Muscle of arm (tissue), 14 donors: ENCODE data around the gene NME7. TPM values are rescaled to one million over a fixed set of nuclear protein-coding genes. Genes with fewer than 3 reads are reported as not detected.
"Not testable (repeated sequence)": the region's sequence is repeated elsewhere in the genome, so short reads cannot be mapped to it uniquely, and the experiment has no call there.

ENCODE experiments used
- DNase-seq: peaks from one replicate; pipeline ENCODE4 v3.0.0-alpha.2; 2013
- long read RNA-seq, 11 donors: transcript quantifications; one replicate each; lab custom pipeline, GENCODE V29; 2026
- polyA plus RNA-seq, 12 donors: library from polyadenylated mRNA; unstranded; fragments of 120-200 nt; gene quantifications; one replicate each; pipeline ENCODE4 v1.2.1, GENCODE V29; 2013; ENCODE audit not compliant: insufficient read length in 12 of 12

Gene NME7, protein sequence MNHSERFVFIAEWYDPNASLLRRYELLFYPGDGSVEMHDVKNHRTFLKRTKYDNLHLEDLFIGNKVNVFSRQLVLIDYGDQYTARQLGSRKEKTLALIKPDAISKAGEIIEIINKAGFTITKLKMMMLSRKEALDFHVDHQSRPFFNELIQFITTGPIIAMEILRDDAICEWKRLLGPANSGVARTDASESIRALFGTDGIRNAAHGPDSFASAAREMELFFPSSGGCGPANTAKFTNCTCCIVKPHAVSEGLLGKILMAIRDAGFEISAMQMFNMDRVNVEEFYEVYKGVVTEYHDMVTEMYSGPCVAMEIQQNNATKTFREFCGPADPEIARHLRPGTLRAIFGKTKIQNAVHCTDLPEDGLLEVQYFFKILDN
- polyA plus RNA-seq, result 10 to 100 TPM in 10 of 12 donors, not detected in 2; 15.1 to 28.1 (median 21.9) TPM
- long read RNA-seq, donor 1, full-length matches to known transcripts, result 9 of 420 reads
- long read RNA-seq, donor 1, partial matches to known transcripts, result 411 of 420 reads
- long read RNA-seq, donor 1, other reads (novel, unspliced or antisense), result 0 of 420 reads
- long read RNA-seq, donor 2, transcript NME7-201 (12 exons, 1,642 nt), result major isoform, 6 of 6 reads
- long read RNA-seq, donor 2, partial matches to known transcripts, result 0 of 6 reads
- long read RNA-seq, donor 2, other reads (novel, unspliced or antisense), result 0 of 6 reads
- long read RNA-seq, donor 3, partial matches to known transcripts, result 15 of 17 reads
- long read RNA-seq, donor 3, other reads (novel, unspliced or antisense), result 0 of 17 reads
- long read RNA-seq, donor 4, partial matches to known transcripts, result 0 of 2 reads
- long read RNA-seq, donor 4, other reads (novel, unspliced or antisense), result 0 of 2 reads
- long read RNA-seq, donor 5, transcript NME7-201 (12 exons, 1,642 nt), result major isoform, 6 of 47 reads
- long read RNA-seq, donor 5, partial matches to known transcripts, result 7 of 47 reads
- long read RNA-seq, donor 5, other reads (novel, unspliced or antisense), result 33 of 47 reads
- long read RNA-seq, donor 6, partial matches to known transcripts, result 16 of 19 reads
- long read RNA-seq, donor 6, other reads (novel, unspliced or antisense), result 0 of 19 reads
- long read RNA-seq, donor 7, partial matches to known transcripts, result 0 of 2 reads
- long read RNA-seq, donor 7, other reads (novel, unspliced or antisense), result 0 of 2 reads
- long read RNA-seq, donor 8, transcript NME7-201 (12 exons, 1,642 nt), result major isoform, 7 of 47 reads
- long read RNA-seq, donor 8, partial matches to known transcripts, result 38 of 47 reads
- long read RNA-seq, donor 8, other reads (novel, unspliced or antisense), result 0 of 47 reads
- long read RNA-seq, donor 9, partial matches to known transcripts, result 0 of 3 reads
- long read RNA-seq, donor 9, other reads (novel, unspliced or antisense), result 0 of 3 reads
- long read RNA-seq, donor 10, transcript NME7-201 (12 exons, 1,642 nt), result major isoform, 9 of 9 reads
- long read RNA-seq, donor 10, partial matches to known transcripts, result 0 of 9 reads
- long read RNA-seq, donor 10, other reads (novel, unspliced or antisense), result 0 of 9 reads
- long read RNA-seq, donor 11, partial matches to known transcripts, result 6 of 10 reads
- long read RNA-seq, donor 11, other reads (novel, unspliced or antisense), result 0 of 10 reads

DNA sequence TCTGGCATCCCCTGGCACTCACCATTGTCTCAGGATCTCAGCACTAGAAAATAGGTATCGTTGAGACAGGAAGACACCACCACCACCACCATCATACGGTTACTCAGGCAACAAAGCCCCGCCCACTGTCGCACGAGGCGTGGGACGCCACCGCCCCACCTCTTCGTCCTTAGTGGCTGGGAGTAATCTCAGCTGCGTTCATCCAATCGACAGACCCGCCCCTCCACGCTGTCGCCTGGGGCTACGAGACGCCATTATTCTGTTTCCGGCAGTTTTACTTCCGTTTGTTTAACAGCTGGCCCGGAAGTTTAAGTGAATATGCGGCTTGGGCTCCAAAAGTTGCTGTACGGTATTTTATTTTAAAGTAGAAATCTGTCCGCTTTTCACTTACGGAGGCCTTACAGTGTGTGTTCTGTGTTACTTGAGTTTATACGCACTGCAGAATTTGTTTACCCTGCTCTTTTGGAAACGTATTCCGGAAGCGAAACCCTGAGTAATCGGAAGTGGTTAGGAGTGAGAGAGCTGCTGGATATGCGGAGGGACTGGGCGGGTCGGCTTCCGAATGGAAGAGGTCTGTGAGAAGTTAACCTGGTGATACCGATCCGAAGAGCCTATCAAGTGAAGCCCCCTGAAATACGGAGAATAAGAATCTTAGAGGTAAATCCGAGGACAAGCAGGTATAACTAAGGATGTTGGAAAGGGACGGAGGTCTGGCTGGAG lies at the start of gene NME7, which contains the start of gene BLZF1:
NME7 (minus strand) TSS at position 112 of the 720 bp plus-strand sequence; CDS start at position 25, 87 bp downstream.
BLZF1 (plus strand) TSS at position 510 of the 720 bp plus-strand sequence. CDS start 1,328 bp downstream, outside the sequence.
- peak; percentile 97 for DNase-seq

DNA sequence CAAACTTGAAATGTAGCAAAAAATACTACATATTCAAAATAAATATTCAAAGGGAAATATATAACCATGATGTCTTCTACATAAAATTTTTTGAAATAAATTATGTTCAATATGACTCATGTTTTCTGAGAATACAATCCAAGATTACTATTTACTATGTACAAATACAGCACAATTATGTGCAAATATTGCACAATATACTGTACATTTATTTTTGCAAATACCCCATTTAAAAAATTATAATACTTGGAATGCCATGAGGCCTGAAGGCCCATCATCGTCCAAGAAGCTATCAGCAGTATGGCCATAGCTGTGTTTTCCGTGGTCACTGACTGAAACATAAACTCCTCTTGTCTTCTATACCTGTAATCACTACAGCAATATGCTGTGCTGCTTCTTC lies 47.4 kb upstream of the NME7 start:
- DNase-seq, result no peak

DNA sequence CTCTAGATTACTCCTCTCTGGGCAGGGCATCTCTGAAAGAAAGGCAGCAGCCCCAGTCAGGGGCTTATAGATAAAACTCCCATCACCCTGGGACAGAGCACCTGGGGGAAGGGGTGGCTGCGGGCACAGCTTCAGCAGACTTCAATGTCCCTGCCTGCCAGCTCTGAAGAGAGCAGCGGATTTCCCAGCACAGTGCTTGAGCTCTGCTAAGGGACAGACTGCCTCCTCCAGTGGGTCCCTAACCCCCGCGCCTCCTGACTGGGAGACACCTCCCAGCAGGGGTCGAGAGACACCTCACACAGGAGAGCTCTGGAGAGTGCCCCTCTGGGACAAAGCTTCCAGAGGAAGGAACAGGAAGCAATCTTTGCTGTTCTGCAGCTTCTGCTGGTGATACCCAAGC lies 40.7 kb upstream of the NME7 start:
- DNase-seq, result not testable (repeated sequence)

DNA sequence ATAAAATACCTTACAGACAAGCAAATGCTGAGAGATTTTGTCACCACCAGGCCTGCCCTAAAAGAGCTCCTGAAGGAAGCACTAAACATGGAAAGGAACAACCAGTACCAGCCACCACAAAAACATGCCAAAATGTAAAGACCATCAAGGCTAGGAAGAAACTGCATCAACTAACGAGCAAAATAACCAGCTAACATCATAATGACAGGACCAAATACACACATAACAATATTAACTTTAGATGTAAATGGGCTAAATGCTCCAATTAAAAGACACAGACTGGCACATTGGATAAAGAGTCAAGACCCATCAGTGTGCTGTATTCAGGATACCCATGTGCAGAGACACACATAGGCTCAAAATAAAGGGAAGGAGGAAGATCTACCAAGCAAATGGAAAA lies 35.0 kb upstream of the NME7 start:
- DNase-seq, result not testable (repeated sequence)

DNA sequence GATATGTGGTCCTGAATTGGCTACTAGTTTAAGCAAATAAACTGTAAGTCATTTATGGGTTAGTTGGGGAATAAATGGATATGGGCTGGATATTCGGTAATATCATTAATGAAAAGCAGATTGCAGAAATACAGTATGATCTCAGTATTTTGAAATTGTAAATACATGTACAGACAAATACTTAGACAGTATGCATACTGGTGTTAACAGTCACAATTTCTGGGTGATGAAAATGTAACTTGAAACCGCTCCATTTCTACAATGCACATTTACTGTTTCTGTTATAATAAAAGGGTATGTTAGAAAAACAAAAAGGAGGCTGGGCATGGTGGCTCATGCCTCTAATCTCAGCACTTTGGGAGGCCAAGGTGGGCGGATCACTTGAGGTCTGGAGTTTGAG lies 28.4 kb upstream of the NME7 start:
- DNase-seq, result no peak

DNA sequence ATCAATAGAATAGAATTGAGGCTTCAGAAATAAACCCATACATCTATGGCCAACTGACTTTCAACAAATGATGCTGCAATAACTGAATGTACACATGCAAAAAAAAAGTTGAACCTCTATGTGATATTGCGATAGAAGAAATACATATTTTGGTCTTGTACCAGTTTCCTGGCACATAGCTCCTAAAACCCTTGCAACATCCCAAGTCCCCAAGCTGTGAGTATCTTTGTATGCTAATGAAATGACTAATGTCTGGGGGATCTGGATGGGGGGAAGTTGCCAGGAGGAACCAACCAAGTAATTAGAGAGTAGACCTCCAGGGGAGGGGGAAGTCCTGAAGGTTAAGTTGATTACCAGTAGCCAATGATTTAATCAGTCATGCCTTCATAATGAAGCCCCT lies 24.8 kb upstream of the NME7 start:
- DNase-seq, result no peak

DNA sequence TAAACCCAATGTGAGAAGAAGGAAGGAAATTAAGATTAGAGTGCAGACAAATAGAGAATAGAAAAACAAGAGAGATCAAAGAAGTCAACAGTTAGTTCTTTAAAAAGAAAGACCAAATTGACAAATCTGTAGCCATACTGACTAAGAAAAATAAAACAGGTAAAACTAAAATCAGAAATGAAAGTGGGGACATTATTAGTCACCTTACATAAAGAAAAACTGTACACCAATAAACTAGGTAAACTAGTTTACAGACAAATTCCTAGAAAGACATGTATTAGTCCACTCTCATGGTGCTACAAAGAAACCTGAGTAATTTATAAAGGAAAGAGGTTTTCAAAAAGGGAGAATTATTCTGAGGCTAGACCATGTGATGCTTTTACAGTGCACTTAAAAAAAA lies 22.7 kb upstream of the NME7 start:
- DNase-seq, result no peak

DNA sequence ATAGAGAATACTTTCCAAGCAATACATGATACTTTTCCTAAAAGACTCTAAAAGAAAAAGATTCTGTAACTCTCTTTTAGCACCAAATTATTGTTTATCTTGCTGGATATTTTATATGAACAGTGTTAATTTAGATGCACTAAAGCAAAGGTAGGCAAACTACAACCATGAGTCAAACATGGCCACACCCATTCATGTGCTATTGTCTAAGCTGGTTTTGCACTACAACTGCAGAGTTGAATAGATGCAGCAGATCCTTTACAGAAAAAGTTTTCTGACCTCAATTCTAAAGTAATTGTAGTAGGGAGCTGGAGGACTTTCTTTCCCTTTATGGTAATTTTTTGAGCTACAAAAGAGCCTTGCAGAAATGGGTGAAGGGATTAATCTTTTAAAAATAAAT lies 19.8 kb upstream of the NME7 start:
- DNase-seq, result no peak

DNA sequence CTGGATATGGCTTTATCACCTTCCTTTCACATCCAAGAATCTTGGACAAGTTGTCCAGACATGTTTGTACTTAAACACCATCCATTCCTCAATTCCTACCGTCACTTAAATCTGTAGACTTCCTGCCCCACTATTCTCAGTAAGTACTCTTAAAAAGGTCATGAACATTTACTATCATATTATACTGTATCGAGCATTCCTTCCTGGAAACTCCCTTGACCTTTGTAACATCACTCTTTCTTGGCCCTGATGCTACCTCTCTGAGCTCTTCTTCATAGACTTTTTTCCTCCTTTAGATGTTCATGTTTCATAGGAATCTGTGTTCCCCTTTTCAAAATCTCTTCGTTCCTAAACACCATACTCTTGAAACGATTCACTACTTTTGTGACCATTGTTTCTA lies 15.9 kb upstream of the NME7 start:
- DNase-seq, result no peak

DNA sequence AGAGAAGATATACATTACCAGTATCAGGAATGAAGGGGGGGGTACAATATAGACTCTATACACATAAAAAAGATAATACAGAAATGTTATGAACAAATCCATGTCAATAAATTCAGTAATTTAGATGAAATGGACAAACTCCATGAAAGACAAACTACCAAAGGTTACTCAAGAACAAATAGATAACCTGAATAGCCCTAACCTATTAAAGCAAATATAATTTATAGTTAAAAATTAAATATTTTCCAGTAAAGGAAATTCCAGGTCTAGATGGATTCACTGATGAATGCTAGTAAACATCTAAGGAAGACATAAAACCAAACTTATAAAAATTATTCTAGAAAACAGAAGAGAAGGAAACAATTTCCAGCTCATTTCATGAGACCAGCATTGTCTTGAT lies 13.6 kb upstream of the NME7 start:
- no peak for DNase-seq

DNA sequence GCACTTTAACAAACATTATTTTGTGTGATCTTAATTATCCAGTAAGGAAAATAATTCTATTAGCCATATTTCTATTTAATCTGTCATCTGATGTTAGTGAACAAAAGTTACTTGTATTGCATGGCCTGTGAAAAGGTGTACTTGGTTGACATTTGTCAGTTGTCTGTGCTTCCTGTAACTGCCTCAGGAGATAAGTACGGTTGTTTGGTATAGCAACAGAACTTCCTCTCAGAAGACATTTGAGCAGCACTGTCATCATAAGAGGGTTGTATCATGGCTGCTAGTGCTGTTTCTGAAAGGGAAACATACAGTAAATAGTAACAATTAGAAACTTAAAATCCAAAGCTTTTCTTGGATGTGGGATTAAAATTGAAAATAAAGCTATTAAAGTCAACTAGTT lies 3.8 kb upstream of the NME7 start:
- no peak for DNase-seq

DNA sequence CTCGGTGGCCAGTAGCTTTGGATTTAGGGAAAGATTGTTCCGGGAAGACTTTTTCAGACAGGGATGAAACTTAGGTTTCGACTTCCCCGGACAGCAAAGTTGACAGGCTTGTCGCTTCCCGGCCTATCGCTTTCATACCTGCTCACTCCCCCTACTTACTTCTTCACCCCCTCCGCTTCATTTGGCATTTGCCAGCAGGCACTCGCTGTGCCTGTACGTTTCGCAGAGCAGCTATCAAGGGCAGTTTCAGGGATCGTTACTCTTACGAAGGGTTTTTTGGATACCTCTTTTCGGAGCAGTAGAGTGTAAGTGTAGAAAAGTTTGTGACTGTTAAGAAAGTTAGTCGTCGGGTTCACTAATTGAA lies 791 bp upstream of the NME7 start:
- no peak for DNase-seq

DNA sequence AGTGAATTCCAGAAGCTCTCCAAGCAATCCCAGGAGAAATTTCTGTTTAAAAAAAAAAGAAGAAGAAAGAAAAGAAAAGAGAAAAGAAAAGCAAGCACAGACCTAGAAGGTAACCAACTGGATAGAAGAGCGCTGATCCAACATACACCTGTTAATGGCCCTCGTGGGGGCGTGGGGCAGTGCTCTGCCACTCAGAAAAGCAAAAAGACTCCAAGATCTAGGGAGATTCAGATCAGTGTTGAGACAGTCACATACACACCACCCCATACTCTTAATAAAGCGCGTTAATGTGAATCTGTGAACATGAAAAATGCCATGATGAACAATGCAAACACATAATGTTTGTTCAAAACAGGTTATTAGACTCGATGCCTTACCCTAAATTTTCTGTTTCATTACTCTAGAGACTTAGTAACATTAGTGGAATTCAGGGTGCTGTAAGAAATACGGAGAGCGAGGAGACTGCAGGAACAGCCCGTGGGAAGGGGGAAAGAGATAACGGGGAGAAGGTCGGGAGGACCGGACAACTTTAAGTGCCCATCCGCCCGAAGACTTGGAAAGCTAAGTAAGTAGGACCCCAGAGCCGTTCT lies 406 bp downstream of the NME7 start:
- DNase-seq, result no peak

DNA sequence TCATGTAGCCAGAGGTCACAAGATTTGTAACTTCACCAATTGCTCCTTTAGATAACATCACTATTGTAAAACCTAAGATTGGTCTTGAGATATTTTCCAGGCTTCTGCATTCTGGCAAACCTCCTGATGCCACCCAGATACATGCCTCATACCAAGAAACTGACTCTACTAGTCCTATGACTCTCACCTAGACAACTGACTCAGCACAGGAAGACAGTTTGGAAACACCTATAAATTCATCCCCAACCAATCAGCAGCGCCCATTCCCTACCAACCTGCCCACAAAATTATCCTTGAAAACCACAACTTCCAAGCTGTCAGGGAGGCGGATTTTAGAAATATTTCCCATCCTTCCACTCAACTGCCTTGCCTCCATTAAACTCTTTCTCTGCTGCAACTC lies 2.6 kb downstream of the NME7 start:
- no peak for DNase-seq

DNA sequence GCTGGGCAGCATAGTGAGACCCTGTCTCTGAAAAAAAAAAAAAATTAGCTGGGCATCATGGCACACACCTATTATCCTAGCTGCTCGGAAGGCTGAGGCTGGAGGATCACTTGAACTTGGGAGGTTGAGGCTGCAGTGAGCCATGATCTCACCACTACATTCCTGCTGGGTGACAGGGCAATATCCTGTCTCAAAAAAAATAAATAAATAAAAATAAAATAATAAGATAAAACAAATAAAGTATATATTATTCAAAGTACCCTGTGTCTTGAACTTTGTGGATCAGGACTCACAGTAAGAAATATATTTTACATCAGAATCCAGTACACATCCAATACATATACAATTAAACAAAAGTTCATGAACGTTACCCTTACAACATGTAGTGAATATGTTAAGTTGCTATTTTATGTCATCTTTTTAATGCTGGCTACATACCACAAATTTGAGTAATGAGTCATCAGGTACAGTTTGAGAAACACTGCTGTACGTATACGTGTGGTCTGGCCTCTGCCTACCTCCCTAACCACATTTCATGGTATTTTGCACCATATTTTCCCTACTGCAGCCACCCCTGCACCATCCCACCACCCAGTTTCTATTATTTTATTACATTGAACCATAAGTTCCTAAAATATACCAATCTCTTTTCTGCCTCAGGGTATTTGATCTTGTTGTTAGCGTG lies 4.4 kb downstream of the NME7 start:
- no peak for DNase-seq

DNA sequence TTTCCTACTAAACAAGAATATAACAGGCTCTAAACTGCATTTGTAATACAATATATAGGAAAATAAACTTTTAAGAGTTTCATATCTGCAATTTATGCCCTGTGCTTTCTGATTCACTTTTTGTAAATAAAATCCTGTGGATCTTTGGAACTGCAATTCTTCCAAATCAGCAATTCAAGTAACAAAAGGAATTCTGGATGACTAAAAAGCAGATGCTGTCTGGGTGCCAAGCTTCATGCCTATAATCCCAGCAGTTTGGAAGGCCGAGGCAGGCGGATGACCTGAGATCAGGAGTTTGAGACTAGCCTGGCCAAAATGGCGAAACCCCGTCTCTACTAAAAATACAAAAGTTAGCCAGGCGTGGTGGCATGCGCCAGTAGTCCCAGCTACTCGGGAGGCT lies 6.3 kb downstream of the NME7 start:
- DNase-seq, result no peak

DNA sequence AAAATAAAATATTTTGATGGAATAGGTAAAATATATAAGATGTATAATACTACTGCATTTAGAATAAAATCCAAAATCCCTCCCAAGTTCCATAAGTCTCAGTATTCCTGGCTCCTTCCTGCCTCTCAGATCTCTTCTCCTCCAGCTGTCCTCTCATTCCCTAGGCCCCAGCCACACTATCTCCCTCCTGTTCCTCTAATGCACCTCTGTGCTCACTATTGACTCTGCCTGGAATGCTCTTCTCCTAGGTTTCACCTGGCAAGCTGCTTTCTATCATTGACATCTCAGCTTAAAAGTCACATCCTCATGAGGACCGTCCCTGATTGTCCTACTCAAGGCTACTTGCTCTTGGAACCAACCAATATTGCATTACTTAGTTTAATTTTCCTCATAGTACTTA lies 7.2 kb downstream of the NME7 start:
- DNase-seq, result no peak

DNA sequence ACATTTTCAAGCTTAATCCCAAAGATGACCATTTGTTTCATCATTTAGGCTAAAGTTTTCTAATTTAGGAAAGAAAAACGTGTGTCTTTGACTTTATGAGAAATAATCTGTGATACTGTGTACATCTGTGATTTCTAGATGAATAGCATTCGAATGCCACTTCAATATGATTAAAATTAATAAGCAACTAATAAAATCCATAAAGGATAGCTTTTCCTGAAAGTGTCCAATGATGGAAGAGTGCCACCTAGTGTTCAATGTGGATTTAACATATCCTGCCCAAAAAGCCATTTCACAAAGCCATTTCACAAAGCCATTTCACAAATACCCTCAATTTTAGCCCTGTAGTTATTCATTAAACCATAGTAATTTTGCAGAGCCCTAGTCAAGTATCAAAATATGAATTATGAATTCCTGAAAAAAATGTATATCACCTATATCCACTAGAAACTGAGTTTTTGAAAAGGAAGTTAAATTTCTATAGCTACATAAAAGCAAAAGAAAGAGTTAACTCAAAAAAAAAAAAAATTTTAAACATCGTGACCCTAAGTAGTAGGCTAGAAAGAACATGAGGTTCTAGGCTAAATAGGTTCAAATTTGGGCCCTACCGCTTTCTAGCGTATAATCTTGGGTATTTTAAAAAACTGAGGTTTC lies 19.1 kb downstream of the NME7 start:
- peak; percentile 73 for DNase-seq
